ENCODE results near the gene ZNF655.

The ZNF655 gene

GRCh38 chr7:99596408-99596955 is 38.0 kb downstream of the ZNF655 start:
- no peak overlapping the region for H3K27ac ChIP-seq
- DNase-seq (ENCODE audit: low spot score) = no peak
- no peak overlapping the region for H3K4me3 ChIP-seq
- TF ChIP-seq CTCF (IDR thresholded peaks at IDR 0.05) = no peak

- Histone ChIP-seq H3K4me3 (no peak within 1 kb of the TSS), H3K27ac (no peak within 1 kb of the TSS)
- TF ChIP-seq CTCF (IDR thresholded peaks at IDR 0.05) = no peak
- no peak for DNase-seq (ENCODE audit: low spot score)
Observed at GRCh38 chr7:99597762-99598501, 39.5 kb downstream of the ZNF655 start, which contains the start of gene TMEM225B. TMEM225B (plus strand) TSS chr7:99598267; CDS start chr7:99604389, 6,122 bp downstream.

GRCh38 chr7:99599836-99600235 is 41.4 kb downstream of the ZNF655 start:
- no peak for TF ChIP-seq CTCF (IDR thresholded peaks at IDR 0.05)
- Histone ChIP-seq H3K27ac (no peak overlapping the region), H3K4me3 (no peak overlapping the region)
- no peak for DNase-seq (ENCODE audit: low spot score)

- Histone ChIP-seq H3K4me3 (no peak overlapping the region), H3K27ac (no peak overlapping the region)
- no peak for TF ChIP-seq CTCF (IDR thresholded peaks at IDR 0.05)
- no peak for DNase-seq (ENCODE audit: low spot score)
Observed at GRCh38 chr7:99601656-99602310, 43.3 kb downstream of the ZNF655 start.

- no peak for TF ChIP-seq CTCF (IDR thresholded peaks at IDR 0.05)
- no peak for DNase-seq (ENCODE audit: low spot score)
- H3K27ac ChIP-seq = no peak overlapping the region
- H3K4me3 ChIP-seq = no peak overlapping the region
Observed at GRCh38 chr7:99605527-99605926, 47.1 kb downstream of the ZNF655 start.

GRCh38 chr7:99606531-99606930 is 48.1 kb downstream of the ZNF655 start:
- DNase-seq (ENCODE audit: low spot score) = no peak
- H3K27ac ChIP-seq = no peak overlapping the region
- H3K4me3 ChIP-seq = no peak overlapping the region
- no peak for TF ChIP-seq CTCF (IDR thresholded peaks at IDR 0.05)

Measured in coronary artery (tissue), 2 donors.